Measurements from ENCODE around the gene NACA2.
"Not testable (repeated sequence)": the region's sequence is repeated elsewhere in the genome, so short reads cannot be mapped to it uniquely, and the experiment has no call there.

Gene NACA2

DNA sequence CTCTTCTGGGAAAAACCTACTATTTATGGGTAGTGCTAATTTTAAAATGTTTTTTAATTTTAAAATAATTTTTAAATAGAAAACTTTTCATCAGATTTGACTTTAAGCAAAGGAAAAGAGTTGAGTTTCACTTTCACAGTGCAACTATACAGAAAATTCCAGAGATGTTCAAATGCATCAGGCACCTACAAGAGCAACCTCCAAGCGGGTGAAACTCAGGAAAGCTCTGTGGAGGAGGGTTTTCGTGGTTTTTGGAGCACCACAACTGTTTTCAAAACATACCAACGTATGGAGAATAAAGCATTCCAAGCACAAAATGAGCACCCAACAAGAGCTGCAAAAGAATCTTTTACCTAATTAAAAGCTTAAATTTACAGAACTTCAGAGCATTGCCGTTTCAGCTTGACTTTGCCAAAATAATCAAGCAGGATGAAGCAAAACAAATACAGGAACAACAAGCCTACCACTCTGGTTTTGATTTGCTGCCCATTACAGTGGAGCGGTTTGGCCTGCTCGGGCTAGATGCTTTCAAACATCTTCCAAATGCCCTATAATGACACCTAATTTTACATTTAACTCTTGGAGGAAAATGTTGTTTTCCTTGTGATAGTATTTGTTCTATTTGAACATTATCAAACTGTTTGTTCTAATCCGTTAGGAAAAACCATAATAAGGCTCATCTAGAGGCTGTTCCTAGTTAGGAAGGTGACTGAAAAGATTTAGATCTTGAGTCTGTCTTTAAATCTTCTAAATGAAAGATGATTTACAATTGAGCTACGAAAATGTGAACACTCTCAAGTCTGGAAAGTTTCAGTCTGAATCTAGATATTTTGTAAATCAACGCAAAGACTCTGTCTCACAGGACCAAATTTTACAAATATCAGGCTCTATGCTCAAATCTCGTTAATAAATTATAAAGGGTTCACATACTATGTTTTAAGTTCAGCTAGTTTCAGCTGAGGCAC, 34.5 kb downstream of the NACA2 start:
- Histone ChIP-seq H2AFZ (ENCODE audit: low read length) (no peak overlapping the region), H3K4me2 (ENCODE audit: low read depth, low read length, poor library complexity, severe bottlenecking) (no peak overlapping the region), H3K36me3 (ENCODE audit: insufficient read depth, low read length) (no peaks in the 10 kb centered on the region), H3K9me2 (replicated peaks; ENCODE audit: low read depth, low read length) (no peaks in the 10 kb centered on the region), H3K4me3 (ENCODE audit: low read length, poor library complexity, severe bottlenecking) (no peak overlapping the region), H3K27me3 (ENCODE audit: insufficient read depth, low read length, poor library complexity, severe bottlenecking) (no peaks in the 10 kb centered on the region), H3K4me1 (ENCODE audit: insufficient read depth, low read length, poor library complexity, severe bottlenecking) (peaks cover 11% of the 10 kb centered on the region), H3F3A (ENCODE audit: low read depth) (no peaks in the 10 kb centered on the region), H3K9ac (ENCODE audit: low read depth, low read length, poor library complexity, severe bottlenecking) (no peak overlapping the region), H3K79me2 (ENCODE audit: insufficient read depth, low read length) (no peaks in the 10 kb centered on the region), H3K9me3 (ENCODE audit: insufficient read depth, low read depth, low read length) (no peaks in the 10 kb centered on the region), H4K20me1 (ENCODE audit: insufficient read depth, low read length, poor library complexity, severe bottlenecking) (no peaks in the 10 kb centered on the region)
- TF ChIP-seq, protein P1, sequence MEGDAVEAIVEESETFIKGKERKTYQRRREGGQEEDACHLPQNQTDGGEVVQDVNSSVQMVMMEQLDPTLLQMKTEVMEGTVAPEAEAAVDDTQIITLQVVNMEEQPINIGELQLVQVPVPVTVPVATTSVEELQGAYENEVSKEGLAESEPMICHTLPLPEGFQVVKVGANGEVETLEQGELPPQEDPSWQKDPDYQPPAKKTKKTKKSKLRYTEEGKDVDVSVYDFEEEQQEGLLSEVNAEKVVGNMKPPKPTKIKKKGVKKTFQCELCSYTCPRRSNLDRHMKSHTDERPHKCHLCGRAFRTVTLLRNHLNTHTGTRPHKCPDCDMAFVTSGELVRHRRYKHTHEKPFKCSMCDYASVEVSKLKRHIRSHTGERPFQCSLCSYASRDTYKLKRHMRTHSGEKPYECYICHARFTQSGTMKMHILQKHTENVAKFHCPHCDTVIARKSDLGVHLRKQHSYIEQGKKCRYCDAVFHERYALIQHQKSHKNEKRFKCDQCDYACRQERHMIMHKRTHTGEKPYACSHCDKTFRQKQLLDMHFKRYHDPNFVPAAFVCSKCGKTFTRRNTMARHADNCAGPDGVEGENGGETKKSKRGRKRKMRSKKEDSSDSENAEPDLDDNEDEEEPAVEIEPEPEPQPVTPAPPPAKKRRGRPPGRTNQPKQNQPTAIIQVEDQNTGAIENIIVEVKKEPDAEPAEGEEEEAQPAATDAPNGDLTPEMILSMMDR (conservative IDR thresholded peaks at IDR 0.05; ENCODE audit: low read length), result no peak
- TF ChIP-seq EZH2phosphoT487 (IDR thresholded peaks at IDR 0.05; ENCODE audit: borderline replicate concordance), result no peak

DNA sequence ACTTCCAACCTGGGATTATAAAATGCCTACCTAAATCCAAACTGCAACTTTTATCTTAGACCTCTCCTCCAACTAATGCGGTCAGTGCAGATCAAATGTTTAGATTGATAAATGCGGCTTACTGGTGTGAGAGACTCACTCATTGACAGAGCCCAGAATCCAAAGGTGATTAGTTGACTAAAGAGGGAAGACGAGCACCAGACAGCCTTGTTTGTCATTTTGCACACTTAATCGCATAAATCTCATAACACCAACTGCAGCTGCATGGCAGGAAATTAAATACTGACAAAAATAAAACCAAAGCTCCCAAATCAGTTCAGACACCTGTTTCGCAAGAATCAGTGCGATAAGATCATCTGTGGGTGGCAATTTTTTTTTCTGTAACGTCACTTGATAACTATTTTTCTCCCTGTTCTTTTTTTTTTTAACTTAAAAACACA, 35.9 kb downstream of the NACA2 start:
- H3K4me2 ChIP-seq (ENCODE audit: low read depth, low read length, poor library complexity, severe bottlenecking), result peak overlapping the region; percentile 12
- no peaks in the 10 kb centered on the region for H3F3A ChIP-seq (ENCODE audit: low read depth)

DNA sequence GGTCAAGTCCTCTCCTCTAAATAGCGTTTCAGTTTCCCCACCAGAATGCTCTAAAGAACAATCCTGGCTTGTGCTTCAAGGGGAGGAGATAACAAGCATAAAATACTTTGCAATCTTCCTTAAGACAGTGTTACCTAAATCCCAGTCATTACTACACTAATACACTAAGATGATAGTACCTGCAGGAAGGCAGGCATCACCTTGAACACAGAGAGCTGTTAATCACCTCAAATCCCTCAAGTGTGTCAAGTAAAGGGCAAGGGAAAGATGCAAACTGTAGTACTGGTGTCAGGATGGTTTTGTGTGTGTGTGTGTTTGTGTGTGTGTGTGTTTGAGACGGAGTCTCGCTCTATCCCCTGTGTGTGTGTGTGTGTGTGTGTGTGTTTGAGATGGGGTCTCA, 36.8 kb downstream of the NACA2 start:
- Histone ChIP-seq H3K4me3 (ENCODE audit: low read length, poor library complexity, severe bottlenecking) (no peak overlapping the region), H3K36me3 (ENCODE audit: insufficient read depth, low read length) (no peaks in the 10 kb centered on the region), H3K4me1 (ENCODE audit: insufficient read depth, low read length, poor library complexity, severe bottlenecking) (peaks cover 11% of the 10 kb centered on the region), H3K9me2 (replicated peaks; ENCODE audit: low read depth, low read length) (no peaks in the 10 kb centered on the region), H3K27me3 (ENCODE audit: insufficient read depth, low read length, poor library complexity, severe bottlenecking) (no peaks in the 10 kb centered on the region), H2AFZ (ENCODE audit: low read length) (no peak overlapping the region), H3K4me2 (ENCODE audit: low read depth, low read length, poor library complexity, severe bottlenecking) (no peak overlapping the region), H3K79me2 (ENCODE audit: insufficient read depth, low read length) (no peaks in the 10 kb centered on the region), H3F3A (ENCODE audit: low read depth) (no peaks in the 10 kb centered on the region), H4K20me1 (ENCODE audit: insufficient read depth, low read length, poor library complexity, severe bottlenecking) (no peaks in the 10 kb centered on the region), H3K9me3 (ENCODE audit: insufficient read depth, low read depth, low read length) (no peaks in the 10 kb centered on the region), H3K9ac (ENCODE audit: low read depth, low read length, poor library complexity, severe bottlenecking) (no peak overlapping the region)
- no peak for TF ChIP-seq EZH2phosphoT487 (IDR thresholded peaks at IDR 0.05; ENCODE audit: borderline replicate concordance)
- TF ChIP-seq, protein P1 (conservative IDR thresholded peaks at IDR 0.05; ENCODE audit: low read length), result no peak

More for the DNA sequence above, 35.9 kb downstream of the NACA2 start:
- no peaks in the 10 kb centered on the region for H4K20me1 ChIP-seq (ENCODE audit: insufficient read depth, low read length, poor library complexity, severe bottlenecking)
- H3K9me2 ChIP-seq (replicated peaks; ENCODE audit: low read depth, low read length), result no peaks in the 10 kb centered on the region
- no peak for TF ChIP-seq EZH2phosphoT487 (IDR thresholded peaks at IDR 0.05; ENCODE audit: borderline replicate concordance)
- TF ChIP-seq, protein P1 (conservative IDR thresholded peaks at IDR 0.05; ENCODE audit: low read length), result no peak
- H3K9me3 ChIP-seq (ENCODE audit: insufficient read depth, low read depth, low read length), result no peaks in the 10 kb centered on the region
- H3K4me1 ChIP-seq (ENCODE audit: insufficient read depth, low read length, poor library complexity, severe bottlenecking), result peaks cover 11% of the 10 kb centered on the region
- H3K79me2 ChIP-seq (ENCODE audit: insufficient read depth, low read length), result no peaks in the 10 kb centered on the region
- no peak overlapping the region for H2AFZ ChIP-seq (ENCODE audit: low read length)
- H3K4me3 ChIP-seq (ENCODE audit: low read length, poor library complexity, severe bottlenecking), result no peak overlapping the region
- no peaks in the 10 kb centered on the region for H3K27me3 ChIP-seq (ENCODE audit: insufficient read depth, low read length, poor library complexity, severe bottlenecking)
- no peak overlapping the region for H3K9ac ChIP-seq (ENCODE audit: low read depth, low read length, poor library complexity, severe bottlenecking)
- no peaks in the 10 kb centered on the region for H3K36me3 ChIP-seq (ENCODE audit: insufficient read depth, low read length)

DNA sequence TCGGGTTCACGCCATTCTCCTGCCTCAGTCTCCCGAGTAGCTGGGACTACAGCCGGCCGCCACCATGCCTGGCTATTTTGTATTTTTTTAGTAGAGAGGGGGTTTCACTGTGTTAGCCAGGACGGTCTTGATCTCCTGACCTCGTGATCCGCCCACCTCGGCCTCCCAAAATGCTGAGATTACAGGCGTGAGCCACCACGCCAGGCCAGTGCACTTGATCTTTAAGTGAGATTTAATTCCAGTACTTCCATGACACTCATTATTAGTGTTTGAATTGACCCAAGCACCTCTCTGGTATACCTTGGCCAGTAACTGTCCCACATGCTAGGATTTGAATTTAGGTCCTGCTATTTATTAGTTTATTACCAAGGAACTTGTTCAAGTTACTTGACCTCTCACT, 38.5 kb downstream of the NACA2 start:
- H3K79me2 ChIP-seq (ENCODE audit: insufficient read depth, low read length); H3K4me2 ChIP-seq (ENCODE audit: low read depth, low read length, poor library complexity, severe bottlenecking); H3K4me3 ChIP-seq (ENCODE audit: low read length, poor library complexity, severe bottlenecking); H3K27me3 ChIP-seq (ENCODE audit: insufficient read depth, low read length, poor library complexity, severe bottlenecking); H4K20me1 ChIP-seq (ENCODE audit: insufficient read depth, low read length, poor library complexity, severe bottlenecking); H3K36me3 ChIP-seq (ENCODE audit: insufficient read depth, low read length); H3K9ac ChIP-seq (ENCODE audit: low read depth, low read length, poor library complexity, severe bottlenecking); H3K9me2 ChIP-seq (replicated peaks; ENCODE audit: low read depth, low read length); H2AFZ ChIP-seq (ENCODE audit: low read length); H3K9me3 ChIP-seq (ENCODE audit: insufficient read depth, low read depth, low read length); H3F3A ChIP-seq (ENCODE audit: low read depth): not testable (repeated sequence)
- peaks cover 11% of the 10 kb centered on the region for H3K4me1 ChIP-seq (ENCODE audit: insufficient read depth, low read length, poor library complexity, severe bottlenecking)

Data from Loucy (cell line).